GM03348 (cell line): ENCODE data around the gene CUL4A.
A peak's percentile ranks its signal among the peaks of the same experiment; 100 is the strongest.

Experiments used
- DNase-seq: peaks from one replicate; pipeline ENCODE4 v3.0.0; 2012; ENCODE audit warnings: low spot score

The CUL4A gene

GRCh38 chr13:113208421-113209335, 735 bp upstream of the CUL4A start, which contains the start of gene PCID2:
PCID2 (minus strand) TSS chr13:113208669; CDS start chr13:113208634, 35 bp downstream.
- DNase-seq: peak; percentile 96

- peak; percentile 66 for DNase-seq
Measured at GRCh38 chr13:113209759-113210421, 477 bp downstream of the CUL4A start.

GRCh38 chr13:113210833-113211232, 1.4 kb downstream of the CUL4A start:
- no peak for DNase-seq

- no peak for DNase-seq
Measured at GRCh38 chr13:113211774-113212173, 2.4 kb downstream of the CUL4A start.

GRCh38 chr13:113216254-113217048, 7.0 kb downstream of the CUL4A start:
- DNase-seq: peak; percentile 70

- no peak for DNase-seq
Measured at GRCh38 chr13:113218586-113218985, 9.2 kb downstream of the CUL4A start.

GRCh38 chr13:113219256-113219940, 10.0 kb downstream of the CUL4A start:
- DNase-seq: no peak

- DNase-seq: no peak
Measured at GRCh38 chr13:113220141-113220598, 10.8 kb downstream of the CUL4A start.

GRCh38 chr13:113220877-113221276, 11.5 kb downstream of the CUL4A start:
- DNase-seq: no peak

- DNase-seq: no peak
Measured at GRCh38 chr13:113223070-113223469, 13.7 kb downstream of the CUL4A start.

GRCh38 chr13:113224486-113224885, 15.1 kb downstream of the CUL4A start:
- DNase-seq: no peak

- DNase-seq: no peak
Measured at GRCh38 chr13:113225515-113225914, 16.1 kb downstream of the CUL4A start.

GRCh38 chr13:113226873-113227450, 17.5 kb downstream of the CUL4A start:
- no peak for DNase-seq

- no peak for DNase-seq
Measured at GRCh38 chr13:113229161-113229560, 19.7 kb downstream of the CUL4A start.

GRCh38 chr13:113229791-113230190, 20.4 kb downstream of the CUL4A start:
- no peak for DNase-seq

- DNase-seq: no peak
Measured at GRCh38 chr13:113231306-113232207, 22.1 kb downstream of the CUL4A start.

GRCh38 chr13:113232208-113233003, 23.0 kb downstream of the CUL4A start:
- no peak for DNase-seq

- no peak for DNase-seq
Measured at GRCh38 chr13:113233101-113233500, 23.7 kb downstream of the CUL4A start.

- DNase-seq: no peak
Measured at GRCh38 chr13:113238536-113238935, 29.1 kb downstream of the CUL4A start.
